ENCODE results near the gene MED26.

The MED26 gene

DNA sequence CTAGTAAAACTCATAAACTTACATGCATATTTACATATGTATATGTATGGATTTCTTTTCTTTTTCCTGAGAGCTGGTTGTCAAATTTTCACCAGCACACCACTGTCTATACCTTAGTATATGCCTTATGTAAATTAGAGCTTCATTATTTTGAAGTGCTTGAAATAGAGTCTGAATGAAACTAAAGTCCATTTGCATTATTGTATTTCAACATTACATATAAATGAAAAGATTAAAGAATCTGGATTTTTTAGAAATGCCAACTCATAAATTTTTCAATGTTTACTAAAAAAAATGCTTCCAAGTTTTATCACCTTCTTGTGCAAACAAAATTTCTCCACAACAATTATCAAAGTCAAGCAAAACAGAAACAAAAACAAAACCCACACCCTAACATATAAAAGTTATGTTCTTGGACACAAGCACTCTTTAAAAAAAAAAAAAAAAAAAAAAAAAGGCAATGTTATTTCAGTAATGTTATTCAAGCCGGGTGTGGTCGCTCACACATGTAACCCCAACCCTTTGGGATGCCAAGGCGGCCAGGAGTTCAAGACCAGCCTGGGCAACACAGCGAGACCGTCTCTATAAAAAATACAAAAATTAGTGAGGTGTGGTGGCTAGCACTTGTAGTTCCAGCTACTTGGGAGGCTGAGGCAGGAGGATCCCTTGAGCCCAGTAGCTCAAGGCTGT, 18.3 kb downstream of the MED26 start:
- DNase-seq: no peak

DNA sequence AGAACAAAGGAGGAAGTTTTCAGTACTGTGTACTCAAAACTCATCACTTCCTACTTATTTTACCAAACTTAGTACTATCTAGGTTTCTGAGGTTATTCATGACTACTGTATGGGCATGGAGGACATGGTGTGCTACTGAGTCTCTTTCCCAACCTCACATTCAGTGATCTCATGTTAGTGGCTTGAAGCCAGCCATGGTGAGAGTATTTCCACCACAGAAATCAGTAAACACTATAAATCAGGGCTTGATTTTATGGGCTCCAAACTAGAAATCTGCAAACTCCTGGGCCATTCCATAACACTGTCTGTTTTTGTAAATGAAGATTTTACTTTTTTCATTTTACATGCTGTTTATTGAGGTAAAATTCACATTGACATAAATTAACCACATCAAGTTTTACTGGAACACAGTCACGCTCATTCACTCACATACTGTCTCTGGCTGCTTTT, 19.7 kb downstream of the MED26 start:
- no peak for DNase-seq

DNA sequence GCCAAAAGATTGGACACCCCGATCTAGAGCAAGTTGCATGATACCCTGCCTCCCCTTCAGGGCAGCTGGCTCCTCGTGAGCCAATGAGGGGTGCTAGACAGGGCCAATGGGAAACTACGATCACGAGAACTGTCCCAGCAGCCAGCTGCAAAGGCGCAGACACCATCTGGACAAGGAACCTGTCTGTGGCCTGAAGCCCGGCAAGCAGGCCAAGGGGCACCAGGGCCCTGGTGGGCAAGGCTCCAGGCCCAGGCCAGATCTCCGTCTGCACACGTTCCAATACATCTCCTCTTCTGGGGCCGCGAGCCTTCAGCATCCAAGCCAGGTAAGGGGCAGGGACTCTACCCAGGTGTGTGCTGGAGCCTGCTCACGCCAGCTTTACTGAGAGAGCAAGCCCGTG, 20.2 kb downstream of the MED26 start:
- no peak for DNase-seq

DNA sequence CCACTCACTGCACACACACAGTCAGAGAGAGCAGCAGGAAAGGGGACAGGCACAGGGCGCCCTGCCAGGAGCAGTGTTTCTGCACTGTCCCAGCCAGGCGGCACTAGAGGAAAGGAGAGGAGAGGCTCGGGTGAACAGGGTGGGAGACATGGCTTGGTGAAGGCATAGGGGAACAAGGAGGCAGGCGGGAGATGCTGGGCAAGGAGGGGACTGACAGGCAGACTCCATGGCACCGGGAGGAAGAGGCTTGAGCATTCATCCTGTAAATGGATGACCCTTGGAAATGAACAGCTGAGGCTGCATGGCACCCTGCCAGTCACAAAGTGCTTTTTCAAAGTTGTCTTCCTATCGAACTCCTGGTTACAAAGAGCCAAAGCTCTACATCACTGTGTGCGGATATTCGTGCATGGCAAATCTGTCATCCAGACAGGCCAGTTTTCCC, 22.4 kb downstream of the MED26 start:
- no peak for DNase-seq

DNA sequence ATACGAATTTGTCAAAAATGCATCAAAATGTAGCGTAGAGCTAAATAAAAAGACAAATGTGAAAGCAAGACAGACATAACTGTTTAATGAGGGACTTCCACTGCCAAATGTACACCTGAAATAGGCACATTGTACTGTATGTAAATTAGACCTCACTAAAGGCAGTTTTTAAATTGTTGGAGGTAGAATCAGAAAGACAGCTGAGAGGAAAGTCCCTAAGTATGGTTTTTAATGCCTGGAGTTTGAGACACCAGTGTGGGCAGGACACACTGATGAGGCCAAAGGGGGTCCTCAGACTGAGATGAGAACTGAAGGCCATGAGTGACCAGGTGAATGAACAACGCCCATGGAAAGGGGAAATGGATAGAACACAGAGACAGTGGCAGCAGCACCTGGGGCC, 22.9 kb downstream of the MED26 start:
- DNase-seq: no peak

DNA sequence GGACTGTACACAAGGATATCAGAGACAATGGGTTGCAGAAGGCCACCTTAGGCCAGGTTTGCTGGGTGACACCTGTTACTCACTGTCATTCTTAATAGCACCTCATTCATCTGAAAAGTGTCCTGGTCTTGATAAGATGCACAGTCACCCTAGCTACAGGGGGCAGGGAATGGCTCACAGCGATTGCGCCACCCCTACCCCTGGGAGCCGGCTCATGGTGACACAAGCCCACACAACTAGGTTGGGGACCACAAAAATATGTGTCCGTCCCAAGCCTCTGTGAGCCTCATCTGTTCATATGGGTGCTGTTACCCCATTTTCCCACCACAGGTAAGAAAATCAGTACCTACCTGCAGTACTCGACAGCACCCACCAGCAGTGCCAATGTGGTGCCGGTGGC, 23.4 kb downstream of the MED26 start:
- no peak for DNase-seq

DNA sequence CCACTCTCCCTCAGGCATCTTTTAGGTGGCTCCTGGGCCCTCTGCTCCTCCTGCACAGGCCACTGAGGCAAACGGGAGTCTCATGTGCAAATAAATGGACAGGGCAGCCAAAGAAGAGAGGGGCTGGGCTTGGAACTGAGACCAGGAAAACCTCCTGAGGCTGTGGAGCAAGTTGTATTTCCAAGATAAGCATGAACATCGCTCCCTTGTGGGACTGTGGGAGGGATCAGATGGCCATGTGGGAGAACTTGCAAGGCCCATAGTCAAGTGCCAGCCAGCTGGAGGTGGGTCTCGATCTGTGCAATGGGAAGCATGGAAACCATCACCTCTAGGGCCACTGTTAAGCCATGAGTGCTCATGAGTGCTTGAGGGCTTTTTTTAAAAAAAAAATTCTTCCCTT, 24.9 kb downstream of the MED26 start:
- DNase-seq: no peak

DNA sequence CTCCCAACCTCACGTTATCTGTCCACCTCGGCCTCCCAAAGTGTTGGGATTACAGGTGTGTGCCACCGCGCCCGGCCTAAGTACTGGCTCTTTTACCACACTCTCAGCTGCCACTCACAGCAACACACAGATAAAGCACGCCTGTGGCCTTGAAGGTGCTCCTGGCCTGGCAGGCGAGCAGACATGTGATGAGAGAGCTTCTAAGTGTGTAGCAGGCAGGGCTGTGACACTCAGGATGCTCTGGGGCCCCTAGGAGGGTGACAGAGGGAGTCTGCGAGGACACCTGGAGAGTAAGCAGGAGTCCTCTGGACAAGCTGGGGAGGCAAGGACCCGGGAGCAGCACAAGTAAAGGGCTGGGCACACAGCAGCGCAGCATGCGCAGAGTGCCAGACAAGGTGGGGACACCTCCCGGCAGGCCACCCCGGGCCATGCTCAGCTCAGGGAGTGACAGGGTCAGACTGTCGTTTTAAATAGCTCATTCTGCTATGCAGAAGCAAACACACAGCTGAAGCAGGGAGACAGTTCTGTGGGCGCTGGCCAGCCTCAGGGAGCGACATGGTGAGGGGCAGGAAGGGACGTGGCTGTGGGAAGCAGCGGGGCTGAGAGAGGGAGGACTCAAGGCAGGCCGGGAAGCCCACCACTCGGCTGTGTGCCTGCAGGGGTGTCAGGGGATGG, 26.5 kb downstream of the MED26 start:
- DNase-seq: no peak

DNA sequence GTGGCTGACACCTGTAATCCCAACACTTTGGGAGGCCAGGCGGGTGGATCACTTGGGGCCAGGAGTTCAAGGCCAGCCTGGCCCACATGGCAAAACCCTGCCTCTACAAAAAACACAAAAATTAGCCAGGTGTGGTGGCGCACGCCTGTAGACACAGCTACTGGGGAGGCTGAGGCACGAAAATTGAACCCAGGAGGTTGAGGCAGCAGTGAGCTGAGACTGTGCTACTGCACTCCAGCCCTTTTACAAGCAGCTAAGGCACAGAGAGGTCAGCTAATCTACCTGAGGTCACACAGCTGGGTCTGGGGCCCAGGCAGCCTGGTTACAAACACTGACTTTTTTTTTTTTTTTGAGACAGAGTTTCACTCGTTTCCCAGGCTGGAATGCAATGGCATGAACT, 27.2 kb downstream of the MED26 start:
- DNase-seq: no peak

DNA sequence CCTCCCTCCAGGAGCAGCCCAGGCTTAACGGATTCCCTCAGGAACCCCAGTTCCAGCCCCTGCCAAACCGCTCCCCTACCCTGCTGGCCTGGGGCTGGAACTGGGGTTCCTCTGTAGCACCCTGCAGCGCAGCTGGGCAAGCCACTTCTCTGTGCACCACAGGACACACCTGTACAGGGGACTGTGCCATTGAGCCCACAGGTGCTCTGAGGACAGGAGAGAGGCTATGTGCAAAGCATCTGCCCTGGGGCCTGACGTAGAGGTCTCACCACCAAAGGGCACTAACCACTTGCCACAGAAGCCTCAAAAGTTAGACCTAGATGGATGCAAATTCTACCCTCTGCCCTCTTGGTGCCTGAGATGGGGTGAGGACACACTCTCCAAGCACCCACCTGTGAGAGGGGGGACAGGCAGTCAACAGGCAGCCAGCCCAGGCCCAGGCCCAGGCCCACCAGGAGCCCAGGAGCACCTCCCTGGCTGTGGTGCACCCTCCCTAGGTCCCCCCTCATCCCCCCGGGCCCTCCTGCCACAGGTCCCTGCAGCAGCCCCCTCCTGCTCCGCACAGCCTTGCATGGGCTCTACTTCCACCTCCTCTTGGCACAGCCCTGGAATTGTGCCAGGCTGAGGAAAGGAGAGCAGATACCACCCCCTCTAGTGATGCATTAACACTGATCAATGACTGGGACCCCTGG, 28.2 kb downstream of the MED26 start:
- DNase-seq: no peak

DNA sequence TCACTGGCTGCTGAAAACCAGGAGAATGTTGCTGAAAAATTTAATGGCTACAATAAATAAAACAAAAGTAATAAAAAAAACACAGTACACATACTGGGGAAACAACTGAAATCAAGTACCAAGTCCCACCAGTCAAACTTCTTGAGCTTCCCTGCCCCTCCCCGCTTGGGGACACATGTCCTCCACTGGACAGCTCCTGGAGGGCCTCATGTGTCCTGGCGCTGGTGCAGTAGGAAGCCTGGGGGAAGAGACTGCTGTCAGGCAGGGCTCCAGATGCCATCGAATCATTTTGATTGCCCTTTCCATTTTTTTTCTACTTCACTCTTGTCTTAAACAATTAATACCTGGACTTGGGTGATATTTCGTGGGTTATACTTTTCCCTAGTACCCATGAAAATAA, 29.2 kb downstream of the MED26 start:
- DNase-seq: no peak

DNA sequence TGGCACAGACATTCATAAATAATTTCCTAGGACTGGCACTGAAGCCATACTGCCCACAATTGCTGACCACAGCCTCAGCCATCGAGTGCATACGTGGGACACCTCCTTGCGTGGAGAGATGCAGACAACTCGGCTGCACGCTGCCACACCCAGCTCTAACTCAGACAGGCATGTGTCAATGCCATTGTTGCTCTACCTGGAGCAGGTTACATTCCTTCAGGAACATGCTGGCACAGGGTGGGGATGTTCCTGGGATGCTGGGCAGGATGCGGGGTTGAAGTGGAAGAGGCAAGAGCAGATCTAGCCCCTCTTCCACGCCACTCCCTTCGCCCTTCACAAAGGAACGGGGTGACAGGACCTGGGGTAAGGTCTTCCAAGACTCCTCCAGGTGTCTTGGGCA, 31.6 kb downstream of the MED26 start:
- no peak for DNase-seq

DNA sequence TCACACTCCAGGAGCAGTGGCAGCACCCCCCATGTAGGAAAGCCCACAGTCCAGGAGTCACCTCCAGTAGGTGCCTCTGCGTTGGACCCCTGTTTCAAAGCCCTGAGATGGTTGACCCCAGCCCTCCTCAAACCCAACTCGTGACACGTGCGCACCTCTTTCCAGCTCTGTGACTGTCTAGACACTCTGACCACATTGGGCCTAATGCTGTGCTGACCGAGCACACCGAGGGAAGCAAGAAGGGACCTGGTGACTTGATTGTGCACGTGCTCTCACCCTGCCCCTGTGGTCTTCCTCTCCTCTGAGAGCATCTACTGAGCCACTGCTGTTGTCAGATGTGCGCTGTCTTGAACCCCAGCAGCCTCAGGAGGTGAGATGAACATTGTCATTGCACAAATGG, 32.9 kb downstream of the MED26 start:
- DNase-seq: no peak

DNA sequence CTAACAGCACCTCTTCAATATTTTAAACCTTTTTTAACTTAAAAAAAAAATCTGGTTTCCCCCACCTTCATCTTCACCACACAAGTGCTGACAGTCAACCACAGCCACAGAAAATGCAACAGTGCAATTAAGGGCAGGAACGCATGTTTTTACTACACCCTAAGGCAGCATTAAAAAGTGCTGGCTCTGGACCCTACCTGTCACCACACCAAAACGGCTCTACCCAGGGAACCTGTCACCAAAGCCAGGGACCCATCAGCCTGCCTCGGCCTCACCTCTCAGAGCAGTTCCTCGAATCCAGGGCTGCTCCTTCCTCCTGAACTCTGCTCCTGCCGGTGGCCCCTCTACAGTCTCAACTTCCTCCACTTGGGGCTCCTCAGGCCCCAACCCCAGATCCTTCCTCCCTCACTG, 33.3 kb downstream of the MED26 start:
- DNase-seq: no peak

DNA sequence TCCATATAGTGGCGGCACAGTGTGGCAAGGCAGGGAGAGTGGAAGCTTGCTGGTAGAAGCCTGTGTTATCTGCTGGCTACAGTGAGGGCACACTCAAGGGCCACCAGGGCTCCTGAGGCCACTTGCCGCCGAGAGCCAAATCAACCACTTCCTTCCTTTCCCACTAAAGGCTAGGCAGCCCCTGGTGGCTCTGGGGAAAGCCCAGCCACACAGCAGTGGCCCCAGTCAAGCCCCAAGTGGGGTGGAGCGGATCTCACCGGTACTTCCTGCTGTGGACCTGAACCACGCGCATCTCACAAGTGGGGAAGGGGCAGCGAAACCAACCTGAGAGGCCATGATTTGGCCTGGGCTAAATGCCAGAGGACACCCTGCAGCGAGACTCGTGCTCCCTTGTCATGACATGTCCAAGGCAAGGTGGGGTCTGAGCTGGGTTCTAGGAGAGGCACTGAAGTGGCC, 33.8 kb downstream of the MED26 start:
- no peak for DNase-seq

DNA sequence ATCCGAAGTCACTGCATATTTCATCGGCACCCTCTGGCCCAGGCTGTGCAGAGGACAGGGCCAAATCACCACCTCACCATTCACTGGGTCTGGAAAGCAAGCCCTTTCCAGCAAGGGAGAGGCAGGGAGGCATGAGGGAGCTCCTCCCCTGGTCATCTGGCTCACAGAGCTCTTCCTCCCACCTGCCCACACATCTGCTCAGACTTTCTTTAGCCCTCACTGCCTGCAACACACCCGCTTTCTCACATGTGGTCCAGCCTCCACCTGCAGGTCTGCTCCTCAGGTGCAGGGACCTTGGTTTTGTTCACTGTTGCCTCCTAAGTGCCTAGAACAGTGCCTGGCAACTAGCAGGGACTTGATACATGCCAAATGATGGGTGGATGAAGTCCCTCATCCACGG, 34.8 kb downstream of the MED26 start:
- DNase-seq: no peak

DNA sequence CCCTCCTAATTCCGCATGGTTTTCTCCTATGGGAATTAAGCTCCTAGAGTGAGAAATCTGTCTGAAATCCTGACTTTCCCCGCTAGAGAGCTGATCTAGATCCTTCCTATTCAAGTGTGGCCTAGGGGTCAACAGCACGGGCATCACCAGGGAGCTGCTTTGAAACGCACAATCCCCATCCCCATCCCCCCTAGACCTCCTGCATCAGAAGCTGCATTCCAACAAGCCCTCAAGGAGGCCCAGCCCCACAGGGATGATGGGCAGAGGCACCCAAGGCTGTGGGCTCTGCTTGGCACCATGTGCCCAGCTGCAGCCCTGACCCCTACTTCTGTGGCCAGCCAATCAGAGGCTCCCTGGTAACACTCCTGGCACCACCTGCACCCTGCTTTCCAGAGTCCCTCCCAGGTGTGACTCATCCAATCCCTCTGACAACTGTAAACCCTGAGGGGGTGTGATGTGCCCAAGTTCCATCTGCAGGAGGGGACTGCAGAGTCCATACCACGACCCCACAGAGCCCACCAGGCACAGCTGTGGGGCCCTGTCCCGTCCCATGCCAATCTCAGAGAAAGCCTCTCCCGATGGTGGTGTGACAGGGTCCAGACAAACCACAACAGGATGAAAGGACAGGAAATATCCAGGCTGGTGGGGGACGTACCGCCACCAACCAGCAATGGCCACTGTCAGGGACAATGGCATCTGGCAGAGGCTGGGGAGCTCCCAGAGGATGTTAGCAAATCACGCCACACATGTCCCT, 36.0 kb downstream of the MED26 start:
- DNase-seq: no peak

DNA sequence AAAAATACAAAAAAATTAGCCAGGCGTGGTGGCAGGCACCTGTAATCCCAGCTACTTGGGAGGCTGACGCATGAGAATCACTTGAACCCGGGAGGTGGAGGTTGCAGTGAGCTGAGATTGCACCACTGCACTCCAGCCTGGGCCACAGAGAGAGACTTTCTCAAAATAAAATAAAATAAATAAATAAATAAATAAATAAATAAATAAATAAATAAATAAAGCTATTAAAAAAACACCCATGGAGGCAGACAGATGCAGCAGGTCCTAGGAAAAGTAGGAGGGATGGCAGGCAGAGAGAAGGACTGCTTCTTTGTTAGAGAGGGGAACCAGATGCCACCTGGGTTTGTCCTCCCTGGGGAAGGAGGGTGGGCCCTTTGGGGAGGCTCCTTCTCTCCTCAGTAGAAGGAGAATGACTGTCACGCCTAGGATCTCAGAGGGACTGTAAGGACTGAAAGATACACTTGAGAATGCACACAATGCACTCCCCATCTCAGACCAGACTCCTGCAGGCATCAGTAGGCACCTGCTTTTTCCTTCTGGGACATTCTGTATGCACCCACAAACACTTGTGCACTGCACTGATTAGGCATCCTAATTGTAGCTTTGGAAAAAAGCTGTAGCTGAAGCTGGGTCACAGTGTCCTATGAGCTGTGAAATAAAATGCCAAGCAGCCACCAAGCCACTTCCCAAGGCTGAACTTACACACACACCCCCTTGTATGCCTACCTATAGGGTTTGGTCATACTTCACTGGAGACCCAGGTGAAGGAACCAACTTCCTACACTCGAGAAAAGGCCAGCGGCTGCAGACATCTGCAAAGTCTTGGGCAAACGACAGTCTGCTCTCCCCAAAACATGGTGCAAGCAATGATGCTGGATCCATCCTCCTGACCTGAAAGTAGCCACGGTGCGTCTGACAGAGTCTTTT, 36.9 kb downstream of the MED26 start:
- no peak for DNase-seq

DNA sequence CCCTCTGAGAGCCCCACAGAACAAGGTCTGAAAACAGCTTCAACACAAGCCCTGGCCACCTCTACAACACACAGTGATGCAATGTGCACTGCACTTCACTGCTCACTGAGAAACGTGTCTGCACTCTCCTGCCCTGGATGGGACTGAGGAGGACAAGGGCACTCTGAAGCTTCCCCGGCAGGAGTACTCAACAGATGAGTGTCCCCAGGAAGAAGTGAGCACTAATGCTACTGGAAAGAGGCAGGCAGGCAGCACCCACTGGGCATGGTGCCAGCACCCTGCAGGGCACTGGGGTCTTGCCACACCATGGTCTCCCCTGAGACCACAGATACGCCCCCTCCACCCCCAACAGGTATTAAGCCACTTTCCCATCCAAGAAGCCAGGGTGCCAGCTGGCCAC, 38.1 kb downstream of the MED26 start:
- no peak for DNase-seq

DNA sequence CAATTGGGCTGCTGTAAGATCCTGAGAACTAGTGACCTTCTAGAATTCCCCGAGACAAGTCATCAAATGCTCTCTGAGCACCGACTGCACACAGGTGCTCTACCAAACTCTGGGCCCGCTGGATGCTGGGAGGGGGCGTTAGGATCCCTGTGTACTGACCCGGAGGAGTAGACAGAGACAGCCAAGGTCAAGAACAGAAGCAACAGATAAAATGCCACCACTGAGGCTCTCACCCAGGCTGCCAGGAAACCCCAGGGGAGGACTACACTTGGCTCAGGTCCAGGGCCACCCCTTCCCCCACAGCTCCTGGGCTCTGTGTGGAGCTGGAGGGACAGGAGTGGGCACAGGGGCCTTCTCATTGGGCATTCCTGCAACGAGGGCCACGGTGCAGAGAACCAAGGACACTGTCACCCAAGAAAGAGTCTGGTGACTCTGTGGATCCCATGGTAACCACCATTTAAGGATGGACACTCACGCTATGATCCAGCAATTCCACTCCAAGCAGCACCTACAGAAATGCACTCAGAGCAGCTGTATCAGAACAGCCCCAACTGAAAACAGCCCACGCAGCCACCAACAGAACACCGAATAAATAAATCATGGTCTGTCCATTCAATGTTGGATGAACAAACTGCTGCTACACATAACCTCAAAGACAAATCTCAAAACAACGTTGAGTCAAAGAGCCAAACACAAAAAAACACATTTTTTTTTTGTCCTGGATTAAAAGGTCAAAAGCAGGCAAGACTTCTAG, 39.0 kb downstream of the MED26 start:
- no peak for DNase-seq
